ENCODE data around the gene STK4. TPM values are rescaled to one million over a fixed set of nuclear protein-coding genes. Genes with fewer than 3 reads are reported as not detected.

Gene STK4
- total RNA-seq, 1 donor from 2014 or later = 34.8 TPM

DNA sequence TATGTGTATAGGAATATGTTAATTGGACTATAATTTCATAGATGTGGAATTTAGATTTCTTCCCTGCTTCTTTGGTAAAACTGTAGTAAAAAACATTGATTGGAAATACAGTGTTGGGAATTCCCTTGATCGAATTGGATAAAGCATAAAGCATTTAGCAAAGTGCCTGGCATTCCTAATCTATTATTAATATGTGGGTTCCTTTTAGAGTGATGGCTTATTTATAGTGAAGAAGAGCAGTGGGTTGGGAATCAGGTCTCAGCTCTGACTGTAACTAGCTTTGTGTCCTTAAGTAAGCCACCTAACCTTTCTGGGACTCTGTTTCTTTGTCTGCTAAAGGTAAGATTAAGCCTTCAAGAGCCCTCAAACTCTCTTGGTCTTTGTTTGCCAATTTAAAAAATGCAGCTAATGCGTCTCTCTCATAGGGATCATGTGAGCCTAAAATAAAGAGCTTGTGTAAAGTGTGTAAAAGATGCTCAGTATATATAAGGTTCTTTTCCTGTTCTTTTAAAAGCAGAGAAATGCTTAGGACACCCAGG, 81.3 kb downstream of the STK4 start:
- no peak for FAIRE-seq
- DNase-seq (ENCODE audit: low read depth) = no peak
- Histone ChIP-seq H3K27me3 (ENCODE audit: control insufficient read depth, insufficient read depth, low read length) (no peaks in the 10 kb centered on the region), H3K4me3 (ENCODE audit: low read depth, low read length) (no peak overlapping the region), H3K36me3 (ENCODE audit: control insufficient read depth, insufficient read depth, low read length) (no peaks in the 10 kb centered on the region)
- no peak for TF ChIP-seq CTCF (IDR thresholded peaks at IDR 0.05; ENCODE audit: insufficient read depth, low read length, severe bottlenecking)

- no peaks in the 10 kb centered on the region for H3K27me3 ChIP-seq (ENCODE audit: control insufficient read depth, insufficient read depth, low read length)
- no peak overlapping the region for H3K4me3 ChIP-seq (ENCODE audit: low read depth, low read length)
- FAIRE-seq (no peak), DNase-seq (ENCODE audit: low read depth) (no peak)
- peaks cover 1% of the 10 kb centered on the region for H3K36me3 ChIP-seq (ENCODE audit: control insufficient read depth, insufficient read depth, low read length)
- no peak for TF ChIP-seq CTCF (IDR thresholded peaks at IDR 0.05; ENCODE audit: insufficient read depth, low read length, severe bottlenecking)
These were observed 83.1 kb downstream of the STK4 start for GRCh38 chr20:45049438-45049837.

DNA sequence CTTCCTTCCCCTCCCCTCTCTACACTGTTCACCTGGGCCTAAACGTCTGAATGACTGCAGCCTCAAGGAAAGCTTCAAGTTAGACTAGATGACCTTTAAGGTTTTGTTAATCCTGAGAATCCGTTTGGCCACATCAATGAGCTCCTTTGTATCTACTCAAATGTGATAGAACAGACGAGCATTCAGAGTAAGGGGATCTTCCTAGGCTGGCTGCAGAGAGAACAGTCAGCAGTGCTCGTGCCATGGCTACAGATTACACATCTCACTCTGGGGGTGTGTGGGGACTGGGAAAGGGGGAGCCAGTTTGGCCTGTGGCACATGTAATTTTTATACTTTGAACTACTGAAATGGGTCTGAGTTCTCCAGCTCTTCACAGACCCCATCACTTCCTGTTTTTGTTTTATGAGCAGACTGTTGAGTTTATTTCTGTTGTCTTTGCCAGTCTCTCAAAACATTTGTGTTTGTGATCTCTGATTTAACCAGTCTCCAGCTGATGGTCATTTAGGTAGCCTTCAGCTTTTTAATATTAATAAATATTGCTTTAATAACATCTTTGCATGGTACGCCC, 83.7 kb downstream of the STK4 start:
- no peak for TF ChIP-seq CTCF (IDR thresholded peaks at IDR 0.05; ENCODE audit: insufficient read depth, low read length, severe bottlenecking)
- H3K4me3 ChIP-seq (ENCODE audit: low read depth, low read length) = no peak overlapping the region

DNA sequence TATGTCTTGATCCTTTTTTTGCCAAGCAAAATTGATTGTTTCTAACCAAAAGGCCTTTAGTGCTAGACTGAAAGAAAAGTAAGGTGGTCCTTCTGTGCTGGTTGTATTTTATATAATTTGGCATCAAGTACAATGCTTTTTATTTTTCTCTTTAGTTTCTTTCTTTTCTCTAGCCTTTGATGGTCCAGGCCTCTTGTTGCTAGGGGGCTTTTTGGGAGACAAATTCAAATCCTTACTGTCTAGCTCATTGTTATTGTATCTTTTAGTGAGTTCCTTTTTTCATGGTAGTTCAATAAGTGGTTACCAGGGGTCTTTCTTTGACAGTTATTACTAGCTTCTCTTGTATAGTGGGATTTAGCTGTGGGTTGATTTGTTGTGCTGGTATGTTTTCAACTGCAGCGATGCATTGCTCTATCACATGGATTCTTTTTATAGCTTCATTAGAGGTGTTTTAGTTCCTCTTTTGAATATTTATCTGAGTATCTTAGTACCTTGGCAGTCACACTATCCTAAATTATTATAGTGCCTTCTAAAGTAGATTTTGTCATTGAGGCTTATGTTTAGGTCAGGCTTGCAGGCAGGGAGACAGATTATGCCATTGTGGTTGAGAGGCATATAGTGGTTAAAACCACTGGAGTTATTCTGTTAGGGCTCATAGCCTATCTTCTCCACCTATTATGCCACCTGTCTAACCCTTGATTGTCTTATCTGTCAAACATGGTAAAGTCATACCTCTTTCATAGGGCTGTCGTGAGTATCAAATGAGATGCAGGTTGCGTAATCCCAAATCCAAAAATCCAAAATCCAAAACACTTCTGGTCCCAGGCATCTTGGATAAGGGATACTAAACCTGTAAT, 85.1 kb downstream of the STK4 start:
- DNase-seq (ENCODE audit: low read depth) (no peak), FAIRE-seq (no peak)
- no peak for TF ChIP-seq CTCF (IDR thresholded peaks at IDR 0.05; ENCODE audit: insufficient read depth, low read length, severe bottlenecking)
- no peak overlapping the region for H3K4me3 ChIP-seq (ENCODE audit: low read depth, low read length)
- H3K27me3 ChIP-seq (ENCODE audit: control insufficient read depth, insufficient read depth, low read length) = no peaks in the 10 kb centered on the region
- H3K36me3 ChIP-seq (ENCODE audit: control insufficient read depth, insufficient read depth, low read length) = peaks cover 1% of the 10 kb centered on the region

More for the DNA sequence above, 83.7 kb downstream of the STK4 start:
- FAIRE-seq (peak; percentile 60), DNase-seq (ENCODE audit: low read depth) (no peak)
- Histone ChIP-seq H3K27me3 (ENCODE audit: control insufficient read depth, insufficient read depth, low read length) (no peaks in the 10 kb centered on the region), H3K36me3 (ENCODE audit: control insufficient read depth, insufficient read depth, low read length) (peaks cover 1% of the 10 kb centered on the region)

DNA sequence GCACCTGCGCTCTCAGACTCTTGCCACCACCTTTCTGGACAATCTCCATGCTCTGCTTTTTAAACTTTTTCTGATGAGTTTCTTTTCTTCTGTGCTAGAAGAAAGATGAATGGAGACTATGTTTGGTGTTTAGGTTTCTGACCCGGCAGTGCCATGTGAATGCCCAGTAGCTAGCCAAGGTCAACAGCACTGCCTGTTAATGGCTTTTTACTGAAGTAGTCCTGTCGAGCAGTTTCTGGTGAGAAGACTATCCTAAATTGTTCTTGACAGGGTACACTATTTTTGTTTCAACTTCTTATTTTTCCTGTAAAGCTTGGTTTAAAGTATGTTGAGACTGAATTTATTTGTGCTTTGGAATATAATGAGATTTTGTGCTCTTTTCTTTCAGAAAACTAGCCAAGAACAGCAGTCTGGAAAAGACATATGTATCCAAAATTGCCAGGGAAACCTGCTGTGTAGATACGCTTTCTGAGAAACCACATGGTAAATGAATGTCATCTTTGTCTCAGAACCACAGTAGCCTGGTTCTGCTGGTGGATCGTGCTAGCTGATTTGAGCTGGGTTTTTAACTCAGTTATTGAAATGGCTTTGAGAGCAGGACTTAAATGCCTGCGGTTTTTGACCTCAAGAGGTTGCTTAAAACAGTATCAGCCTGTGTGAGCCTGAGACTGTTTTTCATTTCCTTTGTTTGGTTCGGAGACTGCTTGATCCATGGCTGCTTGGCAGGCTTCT, 86.6 kb downstream of the STK4 start:
- Histone ChIP-seq H3K4me3 (ENCODE audit: low read depth, low read length) (no peak overlapping the region), H3K36me3 (ENCODE audit: control insufficient read depth, insufficient read depth, low read length) (peaks cover 1% of the 10 kb centered on the region), H3K27me3 (ENCODE audit: control insufficient read depth, insufficient read depth, low read length) (no peaks in the 10 kb centered on the region)
- no peak for DNase-seq (ENCODE audit: low read depth)
- no peak for TF ChIP-seq CTCF (IDR thresholded peaks at IDR 0.05; ENCODE audit: insufficient read depth, low read length, severe bottlenecking)
- no peak for FAIRE-seq

Measured in bronchial epithelial cell (primary cell).